Left ventricle myocardium superior (tissue), 1 donor: ENCODE data around the gene DPY19L3. TPM values are rescaled to one million over a fixed set of nuclear protein-coding genes. Genes with fewer than 3 reads are reported as not detected.
A peak's percentile ranks its signal among the peaks of the same experiment; 100 is the strongest.
"Not testable (repeated sequence)": the region's sequence is repeated elsewhere in the genome, so short reads cannot be mapped to it uniquely, and the experiment has no call there.

Source experiments
- ATAC-seq: fragments of 200-7000 bp; cut with Tn5 transposase; one replicate; pipeline ENCODE4 v1.9.1; 2020; ENCODE audit warnings: mild to moderate bottlenecking, moderate library complexity
- DNase-seq: peaks from one replicate; pipeline ENCODE4 v3.0.0-alpha.2; 2020
- intact Hi-C: fragments of 100-400 bp; cut with micrococcal nuclease; formaldehyde crosslinking; loops from one replicate; pipeline ENCODE4 v1.11.0; 2022
- total RNA-seq: library from RNA; stranded (reverse); fragmentation: NEBNext Ultra II Directional; extraction: Animal tissue kit (Norgen Biotek cat#: 25700); gene quantifications from one replicate; pipeline ENCODE4 v1.2.1, GENCODE V29; 2021
- donor health status: DM: no; HTN: yes; CAD: no; lungs with severe emphysema.

The DPY19L3 gene
- total RNA-seq, 1 donor from 2014 or later, result 5.2 TPM

GRCh38 chr19:32427536-32427935, 22.0 kb downstream of the DPY19L3 start:
- no peak for DNase-seq
- intact Hi-C loops, result no loop called here
- no peak for ATAC-seq

GRCh38 chr19:32436692-32437091, 31.1 kb downstream of the DPY19L3 start:
- intact Hi-C loops, result no loop called here
- no peak for ATAC-seq

GRCh38 chr19:32437096-32437495, 31.5 kb downstream of the DPY19L3 start:
- intact Hi-C loops, result no loop called here
- ATAC-seq, result no peak
- DNase-seq, result no peak

More at GRCh38 chr19:32436692-32437091, 31.1 kb downstream of the DPY19L3 start:
- DNase-seq, result no peak

GRCh38 chr19:32438751-32439150, 33.2 kb downstream of the DPY19L3 start:
- ATAC-seq (no peak), DNase-seq (no peak)
- intact Hi-C loops, result no loop called here

- no peak for ATAC-seq
- intact Hi-C loops, result no loop called here
- DNase-seq, result no peak
Observed at GRCh38 chr19:32442650-32443049, 37.1 kb downstream of the DPY19L3 start.

GRCh38 chr19:32447534-32447933, 42.0 kb downstream of the DPY19L3 start:
- ATAC-seq, intact Hi-C loops, DNase-seq: not testable (repeated sequence)

- intact Hi-C loops, result no loop called here
- no peak for DNase-seq
- no peak for ATAC-seq
Observed at GRCh38 chr19:32448026-32448425, 42.5 kb downstream of the DPY19L3 start.

- DNase-seq (no peak), ATAC-seq (no peak)
- intact Hi-C loops, result no loop called here
Observed at GRCh38 chr19:32450217-32450616, 44.6 kb downstream of the DPY19L3 start.

GRCh38 chr19:32453736-32454135, 48.2 kb downstream of the DPY19L3 start:
- ATAC-seq (no peak), DNase-seq (no peak)
- intact Hi-C loops, result no loop called here

- ATAC-seq, result no peak
- no peak for DNase-seq
- intact Hi-C loops, result no loop called here
Observed at GRCh38 chr19:32456406-32456805, 50.8 kb downstream of the DPY19L3 start.

- intact Hi-C loops, result no loop called here
- DNase-seq, result no peak
- ATAC-seq, result no peak
Observed at GRCh38 chr19:32457571-32458158, 52.1 kb downstream of the DPY19L3 start.

GRCh38 chr19:32458500-32459123, 53.0 kb downstream of the DPY19L3 start:
- intact Hi-C loops, result no loop called here
- DNase-seq (no peak), ATAC-seq (peak; percentile 51)

- intact Hi-C loops, result no loop called here
- no peak for ATAC-seq
- DNase-seq, result no peak
Observed at GRCh38 chr19:32459204-32459865, 53.8 kb downstream of the DPY19L3 start.

GRCh38 chr19:32460476-32460875, 54.9 kb downstream of the DPY19L3 start:
- intact Hi-C loops, result no loop called here
- ATAC-seq (no peak), DNase-seq (no peak)

- DNase-seq (no peak), ATAC-seq (no peak)
- intact Hi-C loops, result no loop called here
Observed at GRCh38 chr19:32464279-32464678, 58.7 kb downstream of the DPY19L3 start.

- intact Hi-C loops, result no loop called here
- ATAC-seq (no peak), DNase-seq (no peak)
Observed at GRCh38 chr19:32465176-32465575, 59.6 kb downstream of the DPY19L3 start.

GRCh38 chr19:32469795-32470194, 64.2 kb downstream of the DPY19L3 start:
- intact Hi-C loops, result no loop called here
- no peak for DNase-seq
- no peak for ATAC-seq

GRCh38 chr19:32471095-32471494, 65.5 kb downstream of the DPY19L3 start:
- DNase-seq (peak; percentile 63), ATAC-seq (peak; percentile 64)

GRCh38 chr19:32471811-32472210, 66.2 kb downstream of the DPY19L3 start:
- no peak for ATAC-seq
- DNase-seq, result no peak
- intact Hi-C loops, result no loop called here

More at GRCh38 chr19:32471095-32471494, 65.5 kb downstream of the DPY19L3 start:
- intact Hi-C loops, result no loop called here

GRCh38 chr19:32475141-32476031, 69.8 kb downstream of the DPY19L3 start:
- intact Hi-C loops, result no loop called here
- no peak for ATAC-seq
- no peak for DNase-seq
